ENCODE measurements around the gene TNNT1.
"Not testable (repeated sequence)": the region's sequence is repeated elsewhere in the genome, so short reads cannot be mapped to it uniquely, and the experiment has no call there.

Gene TNNT1

GRCh38 chr19:55160128-55160985 lies 11.4 kb upstream of the TNNT1 start:
- ChIA-PET CTCF (interaction anchor here (0.5 to 3.6 kb wide), 16 partner anchors 9 to 867 kb away, joined by 3 to 31 read pairs (median 4); partner anchors contain the start of genes IL11 and SYT5), POLR2A (ENCODE audit: low non-redundant PET) (interaction anchor here (0.5 to 1.5 kb wide), 3 partner anchors 19 to 156 kb away, joined by 3 to 5 read pairs (median 3); no protein-coding TSS in a partner anchor)
- TF ChIP-seq, protein P1, sequence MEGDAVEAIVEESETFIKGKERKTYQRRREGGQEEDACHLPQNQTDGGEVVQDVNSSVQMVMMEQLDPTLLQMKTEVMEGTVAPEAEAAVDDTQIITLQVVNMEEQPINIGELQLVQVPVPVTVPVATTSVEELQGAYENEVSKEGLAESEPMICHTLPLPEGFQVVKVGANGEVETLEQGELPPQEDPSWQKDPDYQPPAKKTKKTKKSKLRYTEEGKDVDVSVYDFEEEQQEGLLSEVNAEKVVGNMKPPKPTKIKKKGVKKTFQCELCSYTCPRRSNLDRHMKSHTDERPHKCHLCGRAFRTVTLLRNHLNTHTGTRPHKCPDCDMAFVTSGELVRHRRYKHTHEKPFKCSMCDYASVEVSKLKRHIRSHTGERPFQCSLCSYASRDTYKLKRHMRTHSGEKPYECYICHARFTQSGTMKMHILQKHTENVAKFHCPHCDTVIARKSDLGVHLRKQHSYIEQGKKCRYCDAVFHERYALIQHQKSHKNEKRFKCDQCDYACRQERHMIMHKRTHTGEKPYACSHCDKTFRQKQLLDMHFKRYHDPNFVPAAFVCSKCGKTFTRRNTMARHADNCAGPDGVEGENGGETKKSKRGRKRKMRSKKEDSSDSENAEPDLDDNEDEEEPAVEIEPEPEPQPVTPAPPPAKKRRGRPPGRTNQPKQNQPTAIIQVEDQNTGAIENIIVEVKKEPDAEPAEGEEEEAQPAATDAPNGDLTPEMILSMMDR (conservative IDR thresholded peaks at IDR 0.05; ENCODE audit: low read depth): peak; percentile 97
- DNase-seq (ENCODE audit: low spot score): peak; percentile 97
- peak overlapping the region; percentile 97 for H3K27ac ChIP-seq

DNA sequence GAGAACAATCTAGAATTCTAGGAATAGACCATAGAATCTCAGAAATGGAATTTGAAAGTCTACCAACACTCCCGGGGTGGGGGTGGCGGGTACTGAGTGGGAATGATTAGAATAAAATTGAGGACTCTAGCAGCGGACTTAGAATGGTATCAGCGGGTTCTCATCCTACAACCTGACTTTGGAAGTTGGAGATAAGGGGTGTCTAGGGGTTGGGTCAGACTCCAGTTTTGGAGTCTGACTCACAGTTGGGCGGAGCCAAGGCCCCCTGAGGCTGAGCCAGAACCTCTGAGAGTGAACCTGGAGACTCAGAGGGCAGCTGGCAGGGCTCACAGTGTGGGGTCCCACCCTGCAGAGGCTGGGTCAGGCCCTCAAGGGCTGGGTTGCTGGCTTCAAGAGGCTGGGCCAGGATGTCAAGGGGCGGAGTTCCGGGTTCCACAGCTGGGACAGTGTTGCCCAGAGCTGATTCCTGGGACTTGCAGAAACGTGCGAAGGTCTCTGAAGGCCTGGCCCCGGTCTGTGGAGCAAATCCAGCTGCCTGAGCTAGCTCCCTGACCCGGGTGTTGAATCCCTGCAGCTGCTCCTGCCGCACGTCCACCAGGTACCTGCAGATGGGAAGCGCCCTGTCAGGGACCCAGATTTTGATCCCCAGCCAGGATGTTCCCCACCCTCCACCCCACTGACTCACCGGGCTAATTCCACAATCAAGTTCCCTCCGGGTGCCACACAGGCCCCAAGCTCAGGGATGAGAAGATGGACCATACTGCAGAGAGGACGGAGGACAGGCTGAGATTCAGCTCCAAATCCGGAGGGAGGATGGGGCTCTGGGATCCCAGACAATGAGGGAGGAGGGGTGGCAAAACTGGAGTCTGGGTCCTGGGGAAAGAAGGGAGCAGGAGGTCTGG lies 10.1 kb upstream of the TNNT1 start:
- DNase-seq (ENCODE audit: low spot score): peak; percentile 71
- peak overlapping the region; percentile 97 for H3K27ac ChIP-seq
- TF ChIP-seq, protein P1 (conservative IDR thresholded peaks at IDR 0.05; ENCODE audit: low read depth): no peak
- CTCF ChIA-PET: interaction anchor here (0.5 to 3.6 kb wide), 6 partner anchors 8 to 102 kb away, joined by 3 to 31 read pairs (median 7); partner anchors contain the start of gene SYT5
- POLR2A ChIA-PET (ENCODE audit: low non-redundant PET): no interaction called here

DNA sequence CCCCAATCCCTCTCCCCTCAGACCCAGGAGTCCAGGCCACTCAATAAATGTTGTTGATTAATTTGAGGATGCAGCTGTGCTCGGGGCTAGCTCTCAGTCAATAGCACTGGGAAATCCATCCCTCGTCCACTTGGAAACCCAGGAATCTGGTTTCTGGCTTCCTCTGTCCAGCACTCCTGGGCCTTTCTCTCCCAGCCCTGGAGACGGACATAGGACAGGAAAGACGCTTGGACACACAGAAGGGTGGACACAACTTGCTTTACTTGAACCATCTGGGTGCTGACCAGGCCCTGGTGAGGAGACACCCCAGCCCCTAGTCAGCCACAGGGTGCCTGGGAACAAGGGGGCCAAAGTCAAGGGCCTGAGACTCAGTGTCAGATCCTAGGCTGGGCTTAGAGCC lies 9.4 kb upstream of the TNNT1 start:
- CTCF ChIA-PET: interaction anchor here (2.4 to 3.6 kb wide), 2 partner anchors 12 to 18 kb away, joined by 13 to 31 read pairs; no protein-coding TSS in a partner anchor

GRCh38 chr19:55157064-55157908 lies 8.3 kb upstream of the TNNT1 start, which contains the start of gene TNNI3:
TNNI3 (minus strand) TSS chr19:55157732; CDS start chr19:55157589, 143 bp downstream.
- CTCF ChIA-PET: interaction anchor here (0.7 kb wide), 1 partner anchor 332 kb away, joined by 3 read pairs; no protein-coding TSS in a partner anchor
- POLR2A ChIA-PET (ENCODE audit: low non-redundant PET): interaction anchor here (0.6 kb wide), 2 partner anchors 59 to 215 kb away, joined by 3 read pairs; no protein-coding TSS in a partner anchor
- H3K27ac ChIP-seq: peak within 1 kb of the TSS; percentile 97
- DNase-seq (ENCODE audit: low spot score): no peak
- TF ChIP-seq, protein P1 (conservative IDR thresholded peaks at IDR 0.05; ENCODE audit: low read depth): no peak

More for the DNA sequence above, 9.4 kb upstream of the TNNT1 start:
- no peak for DNase-seq (ENCODE audit: low spot score)
- TF ChIP-seq, protein P1 (conservative IDR thresholded peaks at IDR 0.05; ENCODE audit: low read depth): no peak
- POLR2A ChIA-PET (ENCODE audit: low non-redundant PET): no interaction called here
- peak overlapping the region; percentile 97 for H3K27ac ChIP-seq

DNA sequence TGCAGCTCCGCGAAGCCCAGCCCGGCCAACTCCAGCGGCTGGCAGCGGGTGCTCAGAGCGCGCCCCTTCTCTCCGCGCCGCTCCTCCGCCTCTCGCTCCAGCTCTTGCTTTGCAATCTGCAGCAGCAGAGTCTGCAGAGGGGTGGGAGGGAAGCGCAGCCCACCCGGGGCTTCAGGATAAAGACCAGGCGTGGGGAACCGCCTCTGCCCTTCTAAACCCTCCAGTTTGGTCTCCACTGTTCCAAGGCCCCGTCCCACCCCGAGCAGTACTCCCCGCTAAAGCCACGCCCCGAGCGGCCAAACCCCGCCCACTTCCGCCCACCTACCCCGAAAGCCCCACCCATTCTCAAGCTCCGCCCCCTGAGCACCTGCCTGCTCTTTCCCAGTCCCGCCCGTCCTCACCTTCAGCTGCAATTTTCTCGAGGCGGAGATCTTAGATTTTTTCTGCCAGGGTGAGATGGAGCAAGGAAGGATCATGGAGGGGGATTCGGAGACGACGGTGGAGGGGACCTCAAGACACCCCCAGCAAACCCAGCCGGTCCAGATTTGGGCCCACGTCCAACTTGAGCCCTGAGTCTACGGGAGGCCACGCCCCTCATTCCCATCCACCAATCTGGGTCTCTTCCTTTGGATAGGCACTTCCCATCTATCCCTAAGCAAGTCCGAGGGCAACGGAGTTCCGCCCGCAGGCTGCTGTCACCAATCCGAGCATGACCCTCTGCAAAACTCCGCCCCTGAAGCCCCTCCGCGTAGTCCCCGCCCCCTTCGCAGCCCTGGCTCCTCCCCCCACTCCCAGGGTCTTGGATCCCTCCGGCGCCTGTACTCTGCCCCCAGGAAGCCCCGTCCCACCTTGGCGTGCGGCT lies 7.4 kb upstream of the TNNT1 start:
- TF ChIP-seq, protein P1 (conservative IDR thresholded peaks at IDR 0.05; ENCODE audit: low read depth): no peak
- peak; percentile 79 for DNase-seq (ENCODE audit: low spot score)
- POLR2A ChIA-PET (ENCODE audit: low non-redundant PET): no interaction called here
- peak overlapping the region; percentile 58 for H3K27ac ChIP-seq
- CTCF ChIA-PET: interaction anchor here (0.9 kb wide), 1 partner anchor 10 kb away, joined by 4 read pairs; no protein-coding TSS in a partner anchor

DNA sequence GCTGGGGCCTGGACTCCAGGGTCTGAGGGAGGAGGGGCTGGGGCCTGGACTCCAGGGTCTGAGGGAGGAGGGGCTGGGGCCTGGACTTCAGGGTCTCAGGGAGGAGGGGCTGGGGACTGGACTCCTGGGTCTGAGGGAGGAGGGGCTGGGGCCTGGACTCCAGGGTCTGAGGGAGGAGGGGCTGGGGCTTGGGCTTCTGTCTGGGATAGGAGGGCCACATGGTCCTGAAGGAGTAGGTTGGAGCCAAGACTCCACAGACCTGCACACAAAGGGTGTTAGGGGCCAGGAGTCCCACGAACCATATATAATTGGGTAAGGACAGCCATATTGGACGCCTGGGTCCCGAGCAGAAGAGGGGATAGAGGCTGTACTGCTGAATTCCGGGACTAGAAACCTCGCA lies 6.8 kb upstream of the TNNT1 start:
- CTCF ChIA-PET: interaction anchor here (0.9 kb wide), 1 partner anchor 9 kb away, joined by 4 read pairs; no protein-coding TSS in a partner anchor
- POLR2A ChIA-PET (ENCODE audit: low non-redundant PET); DNase-seq (ENCODE audit: low spot score): not testable (repeated sequence)
- H3K27ac ChIP-seq: peak overlapping the region; percentile 58

Data from RWPE1 (cell line).